ENCODE measurements around the gene NEURL3. TPM values are rescaled to one million over a fixed set of nuclear protein-coding genes. Genes with fewer than 3 reads are reported as not detected.

The NEURL3 gene
- total and polyA plus RNA-seq, 9 of the 15 experiments (the other 6 are each of a cell fraction or from before 2014, with no cell fraction given) = not detected

GRCh38 chr2:96509114-96509846, 4.1 kb upstream of the NEURL3 start (continued):
- TF ChIP-seq MITF (IDR thresholded peaks at IDR 0.05) = no peak
- 0 out of 2 replicates have a peak, but pooled peaks have one; percentile 7 for TF ChIP-seq EHMT2 (IDR thresholded peaks at IDR 0.05)
- no peak for TF ChIP-seq CGGBP1 (CRISPR knock-in tag; IDR thresholded peaks at IDR 0.05)
- peak; percentile 87 for TF ChIP-seq CTBP1 (IDR thresholded peaks at IDR 0.05; ENCODE audit: borderline replicate concordance)
- TF ChIP-seq RUNX1 (IDR thresholded peaks at IDR 0.05; ENCODE audit: low read depth) = peak; percentile 50; the same call in 1 of the 2 replicates
- TF ChIP-seq ZNF277 (CRISPR knock-in tag; IDR thresholded peaks at IDR 0.05; ENCODE audit: borderline replicate concordance) = no peak

Measured in K562 (cell line).